T-cell (primary cell): Measurements from ENCODE around the gene HTR3A. TPM values are rescaled to one million over a fixed set of nuclear protein-coding genes. Genes with fewer than 3 reads are reported as not detected.

Source experiments
- ATAC-seq, 4 experiments: fragments of 200-7000 bp in 3 of 4; fragments of 150-1000 bp in 1 of 4; cut with Tn5 transposase; replicated peaks in 1 of 4; 1 replicate in 3 of 4; 2 replicates in 1 of 4; pipeline ENCODE4 v1.10.0; 2021; ENCODE audit warnings: moderate library complexity in 3 of 4, mild to moderate bottlenecking in 2 of 4, moderate number of reproducible peaks in 1 of 4
- CTCF ChIA-PET, 2 donors: fragments of 300-600 bp; sonication (Branson Sonifier 250); formaldehyde crosslinking; loops; one replicate each; lab custom pipeline; 2022; ENCODE audit warnings: antibody characterized with exemption in 2 of 2; lab: Charles Lee
- POLR2A ChIA-PET, 2 donors: fragments of 300-600 bp; sonication (Branson Sonifier 250); formaldehyde crosslinking; loops; one replicate each; lab custom pipeline; 2022; ENCODE audit warnings: antibody characterized with exemption in 2 of 2; lab: Charles Lee
- DNase-seq, 35 experiments: peaks; one replicate each; pipeline versions ENCODE4 v3.0.0 to v3.0.0-alpha.2; 2013 to 2023
- H3K27ac ChIP-seq: one replicate; pipeline ENCODE4 v1.5.1; 2013; ENCODE audit warnings: low read length
- H3K27me3 ChIP-seq, 2 experiments: replicated peaks in 1 of 2; 1 replicate in 1 of 2; 2 replicates in 1 of 2; pipeline versions ENCODE4 v1.6.1 to v1.7.0; 2013; ENCODE audit warnings: low read length in 1 of 2, mixed read lengths in 1 of 2; ENCODE audit not compliant: control insufficient read depth in 2 of 2, insufficient read depth in 2 of 2; ENCODE audit errors: extremely low read depth in 1 of 2
- H3K36me3 ChIP-seq, 2 donors: 1 replicate in 1 of 2; 2 replicates in 1 of 2; pipeline versions ENCODE4 v1.6.1 to v1.7.0; 2013; ENCODE audit warnings: low read length in 1 of 2; ENCODE audit not compliant: control insufficient read depth in 2 of 2, insufficient read depth in 1 of 2; ENCODE audit errors: extremely low read depth in 1 of 2
- H3K4me1 ChIP-seq, 2 experiments: 1 replicate in 1 of 2; 2 replicates in 1 of 2; pipeline versions ENCODE4 v1.6.1 to v1.7.0; 2013; ENCODE audit warnings: low read length in 2 of 2, mixed read lengths in 1 of 2; ENCODE audit not compliant: insufficient read depth in 2 of 2, control insufficient read depth in 1 of 2; ENCODE audit errors: extremely low read depth in 1 of 2
- H3K4me3 ChIP-seq, 2 donors: 1 replicate in 1 of 2; 2 replicates in 1 of 2; pipeline versions ENCODE4 v1.5.1 to v1.7.0; 2013; ENCODE audit warnings: mild to moderate bottlenecking in 2 of 2, low read length in 1 of 2, moderate library complexity in 1 of 2; ENCODE audit not compliant: control insufficient read depth in 1 of 2; ENCODE audit errors: extremely low read depth in 1 of 2
- H3K9me3 ChIP-seq: 2 replicates; pipeline ENCODE4 v1.7.0; 2013
- H3K27ac Mint-ChIP-seq, 2 donors: one replicate each; pipeline ENCODE4 v1.8.0; 2020 to 2021; ENCODE audit warnings: mild to moderate bottlenecking in 2 of 2, mixed read lengths in 2 of 2
- H3K27me3 Mint-ChIP-seq, 2 donors: one replicate each; pipeline ENCODE4 v1.8.0; 2021 to 2022; ENCODE audit warnings: mixed read lengths in 2 of 2
- H3K36me3 Mint-ChIP-seq: one replicate; pipeline ENCODE4 v1.8.0; 2021; ENCODE audit warnings: mixed read lengths
- H3K4me1 Mint-ChIP-seq, 3 donors: one replicate each; pipeline ENCODE4 v1.8.0; 2020 to 2022; ENCODE audit warnings: mixed read lengths in 3 of 3, mild to moderate bottlenecking in 1 of 3
- H3K4me3 Mint-ChIP-seq, 3 donors: one replicate each; pipeline ENCODE4 v1.8.0; 2020 to 2022; ENCODE audit warnings: mild to moderate bottlenecking in 3 of 3, mixed read lengths in 3 of 3, moderate library complexity in 3 of 3
- H3K9me3 Mint-ChIP-seq, 3 donors: one replicate each; pipeline ENCODE4 v1.8.0; 2020 to 2022; ENCODE audit warnings: mixed read lengths in 3 of 3
- WGBS: methylation state at CpG from one replicate; pipeline ENCODE4 v1.1.5; 2013; ENCODE audit warnings: missing lambda C conversion rate; ENCODE audit not compliant: insufficient coverage; 5-methylcytosine and 5-hydroxymethylcytosine counted together
- total RNA-seq, 35 experiments: library from RNA in 6 of 35; stranded (reverse) in 6 of 35; fragments of 120-200 nt in 1 of 35; gene quantifications; one replicate each; pipeline versions ENCODE4 v1.2.1 to v1.2.4 and lab custom pipeline; 2013 to 2026

Gene HTR3A
- total RNA-seq, 5 donors from 2014 or later (not counting 1 experiment from before 2014, with no cell fraction given): 0.13 TPM; not detected in 4

DNA sequence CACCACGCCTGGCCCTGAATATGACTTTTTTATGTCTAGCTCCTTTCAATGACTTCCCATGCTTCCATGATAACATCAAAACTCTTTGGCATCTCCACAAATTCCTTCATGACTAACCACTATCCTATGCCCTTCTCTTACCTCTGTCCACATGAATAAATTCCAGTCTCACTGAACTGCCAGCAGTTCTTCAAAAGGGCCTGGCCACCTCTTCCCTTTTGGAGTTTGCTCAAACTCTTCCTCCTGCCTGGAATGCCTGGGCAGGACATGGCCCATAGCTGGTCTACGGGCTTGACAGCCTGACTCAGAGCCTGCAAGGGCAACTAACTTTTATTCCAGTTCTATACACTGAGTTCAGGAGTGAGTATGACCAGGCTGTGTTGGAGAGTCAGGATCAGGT is 42.8 kb downstream of the HTR3A start:
- Mint-ChIP-seq H3K36me3 (no peaks in the 10 kb centered on the region), H3K4me3 (no peak overlapping the region), H3K4me1 (no peaks in the 10 kb centered on the region), H3K9me3 (no peaks in the 10 kb centered on the region), H3K27ac (no peak overlapping the region), H3K27me3 (peaks cover 2% of the 10 kb centered on the region in 2 donors)
- H3K9me3 ChIP-seq: no peaks in the 10 kb centered on the region
- no peaks in the 10 kb centered on the region for H3K36me3 ChIP-seq
- H3K4me3 ChIP-seq: no peak overlapping the region
- H3K4me1 ChIP-seq: no peaks in the 10 kb centered on the region
- DNase-seq (no peak), ATAC-seq (no peak)
- WGBS: 87% methylated on average over 1 of the region's 2 CpGs
- peaks cover 2 to 4% of the 10 kb centered on the region in 2 experiments for H3K27me3 ChIP-seq
- CTCF ChIA-PET: no interaction called here
- H3K27ac ChIP-seq: no peak overlapping the region
- POLR2A ChIA-PET: no interaction called here

DNA sequence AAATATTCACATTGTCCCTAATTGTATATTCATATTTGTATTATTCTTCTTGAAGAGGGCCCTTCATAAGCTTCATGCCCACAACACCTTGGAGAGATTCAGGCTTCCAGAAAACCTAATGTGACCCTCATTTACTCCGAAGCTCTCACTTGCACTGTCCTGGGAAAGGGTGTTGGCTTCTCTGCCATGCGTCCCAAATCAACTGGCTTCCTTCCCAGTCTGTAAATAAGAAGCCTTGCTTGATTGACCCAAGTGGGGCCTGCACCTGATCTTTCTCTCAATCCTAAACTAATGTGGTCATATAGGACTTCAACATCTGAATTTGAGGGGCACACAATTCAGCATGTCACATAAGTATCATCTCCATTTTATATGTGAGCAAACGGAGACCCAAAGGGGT is 44.1 kb downstream of the HTR3A start:
- Histone ChIP-seq H3K9me3 (no peaks in the 10 kb centered on the region), H3K27me3 (peaks cover 2 to 3% of the 10 kb centered on the region in 2 experiments), H3K27ac (no peak overlapping the region), H3K4me1 (no peaks in the 10 kb centered on the region), H3K4me3 (no peak overlapping the region), H3K36me3 (no peaks in the 10 kb centered on the region)
- 89% methylated on average over 1 of the region's 3 CpGs for whole genome bisulfite sequencing
- H3K27ac Mint-ChIP-seq: no peak overlapping the region
- DNase-seq: no peak
- no peaks in the 10 kb centered on the region for H3K27me3 Mint-ChIP-seq
- H3K4me3 Mint-ChIP-seq: no peak overlapping the region
- no peaks in the 10 kb centered on the region for H3K9me3 Mint-ChIP-seq
- no peaks in the 10 kb centered on the region for H3K36me3 Mint-ChIP-seq
- POLR2A ChIA-PET: interaction anchor here in 1 of 2 donors (0.8 kb wide), 1 partner anchor 189 kb away, joined by 3 read pairs; no protein-coding TSS in a partner anchor
- CTCF ChIA-PET: interaction anchor here (0.6 to 0.9 kb wide), 2 partner anchors 9 to 623 kb away, joined by 3 to 4 read pairs; no protein-coding TSS in a partner anchor
- no peak for ATAC-seq
- no peaks in the 10 kb centered on the region for H3K4me1 Mint-ChIP-seq

DNA sequence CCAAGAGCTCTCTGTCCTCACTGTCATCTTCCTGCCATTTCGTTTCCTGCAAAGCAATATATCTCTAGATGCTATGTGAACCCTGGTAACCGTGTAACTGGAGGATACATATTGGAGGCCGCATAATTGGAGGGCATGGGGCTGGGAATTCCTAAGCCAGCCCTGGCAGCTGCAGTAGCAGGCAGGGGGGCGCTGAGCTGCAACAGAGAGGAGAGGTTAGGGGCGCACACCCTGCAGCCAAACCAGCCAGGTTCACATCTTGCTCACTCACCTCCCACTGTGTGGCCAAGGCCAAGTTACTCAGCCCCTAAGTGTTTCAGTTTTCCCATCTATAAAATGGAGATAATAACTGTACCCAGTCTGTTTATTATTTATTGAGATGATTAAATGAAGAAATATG is 44.7 kb downstream of the HTR3A start:
- no peak overlapping the region for H3K27ac ChIP-seq
- ChIA-PET CTCF (interaction anchor here in 1 of 2 donors (0.6 to 1.3 kb wide), 2 partner anchors 27 to 623 kb away, joined by 3 to 4 read pairs; no protein-coding TSS in a partner anchor), POLR2A (no interaction called here)
- DNase-seq (no peak), ATAC-seq (no peak)
- Mint-ChIP-seq H3K4me3 (no peak overlapping the region), H3K36me3 (no peaks in the 10 kb centered on the region), H3K27ac (no peak overlapping the region), H3K27me3 (no peaks in the 10 kb centered on the region), H3K9me3 (no peaks in the 10 kb centered on the region), H3K4me1 (no peaks in the 10 kb centered on the region)
- WGBS: 72% methylated on average over 3 of the region's 5 CpGs
- H3K27me3 ChIP-seq: peaks cover 2 to 3% of the 10 kb centered on the region in 2 experiments
- no peaks in the 10 kb centered on the region for H3K9me3 ChIP-seq
- no peak overlapping the region for H3K4me3 ChIP-seq
- no peaks in the 10 kb centered on the region for H3K36me3 ChIP-seq
- no peaks in the 10 kb centered on the region for H3K4me1 ChIP-seq

DNA sequence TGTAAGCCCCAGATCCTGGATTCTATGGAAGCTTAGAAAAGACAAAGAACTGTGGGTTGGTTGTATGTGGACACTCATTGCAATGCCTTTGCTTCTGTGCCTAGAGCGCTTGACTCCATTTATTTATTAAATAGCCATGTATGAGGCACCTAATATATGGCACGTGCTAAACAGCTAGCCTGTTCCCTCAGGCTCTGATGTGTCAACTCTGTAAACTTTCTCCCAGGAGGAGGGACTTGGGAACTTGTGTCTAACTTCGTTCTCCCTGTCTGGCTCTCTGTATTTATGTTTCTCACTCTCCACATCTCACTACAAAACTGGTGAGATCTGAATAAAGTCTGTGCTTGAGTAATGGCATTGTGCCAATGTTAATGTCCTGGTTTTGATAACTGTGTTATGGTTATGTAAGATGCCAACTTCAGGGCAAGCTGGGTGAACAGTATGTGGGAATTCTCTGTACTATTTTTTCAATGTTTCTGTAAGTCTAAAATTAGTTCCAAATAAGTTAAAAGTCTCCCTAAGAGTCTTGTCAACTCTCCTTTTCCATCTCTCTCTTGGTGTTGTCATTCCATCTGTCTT is 50.5 kb downstream of the HTR3A start:
- CTCF ChIA-PET: interaction anchor here in 1 of 2 donors (1.0 to 1.1 kb wide), 2 partner anchors 236 to 238 kb away, joined by 3 to 4 read pairs; no protein-coding TSS in a partner anchor
- no CpG with 5 or more reads among the region's 3 CpGs for WGBS
- peaks cover 0 to 5% of the 10 kb centered on the region in 2 experiments for H3K4me1 ChIP-seq

DNA sequence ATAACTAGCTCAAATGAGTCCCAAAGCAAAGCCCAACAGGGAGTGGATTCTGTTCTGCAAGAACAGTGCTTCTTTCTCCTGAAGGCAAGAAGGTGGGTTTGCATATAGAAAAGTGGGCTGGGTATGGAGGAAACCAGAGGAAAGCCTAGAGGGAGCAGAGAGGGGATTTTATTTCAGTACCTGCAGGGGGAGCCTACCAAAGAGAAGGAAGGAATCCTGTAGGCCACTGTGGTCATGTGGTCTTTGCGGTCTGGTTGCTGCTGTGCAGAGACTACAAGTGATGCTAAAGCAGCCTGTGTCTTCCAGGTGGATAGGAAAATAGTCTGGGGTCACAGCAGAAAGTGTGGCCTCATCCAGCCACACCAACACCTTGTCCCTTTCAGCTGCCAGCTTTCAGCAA is 51.4 kb downstream of the HTR3A start:
- peak in 27 of 35 experiments; percentile 5 to 59 (median 17) for DNase-seq
- Histone ChIP-seq H3K9me3 (no peaks in the 10 kb centered on the region), H3K36me3 (no peaks in the 10 kb centered on the region), H3K27ac (no peak overlapping the region), H3K4me1 (peaks cover 0 to 5% of the 10 kb centered on the region in 2 experiments), H3K27me3 (peaks cover 0 to 14% of the 10 kb centered on the region in 2 experiments), H3K4me3 (no peak overlapping the region)
- WGBS: no CpG with 5 or more reads among the region's 1 CpG
- H3K4me1 Mint-ChIP-seq: peaks cover 5 to 7% (median 6%) of the 10 kb centered on the region in 3 donors
- H3K27me3 Mint-ChIP-seq: peaks cover 10 to 21% of the 10 kb centered on the region in 2 donors
- H3K27ac Mint-ChIP-seq: no peak overlapping the region
- peak in 3 of 4 experiments; percentile 63 to 78 (median 65) for ATAC-seq
- H3K4me3 Mint-ChIP-seq: no peak overlapping the region
- POLR2A ChIA-PET: no interaction called here
- no peaks in the 10 kb centered on the region for H3K36me3 Mint-ChIP-seq
- H3K9me3 Mint-ChIP-seq: no peaks in the 10 kb centered on the region
- CTCF ChIA-PET: interaction anchor here in 1 of 2 donors (0.7 to 1.1 kb wide), 2 partner anchors 234 to 235 kb away, joined by 3 to 4 read pairs; no protein-coding TSS in a partner anchor

More for the DNA sequence above, 50.5 kb downstream of the HTR3A start:
- peaks cover 8 to 14% of the 10 kb centered on the region in 2 donors for H3K27me3 Mint-ChIP-seq
- ATAC-seq (no peak), DNase-seq (no peak)
- Histone ChIP-seq H3K27me3 (peaks cover 0 to 8% of the 10 kb centered on the region in 2 experiments), H3K27ac (no peak overlapping the region), H3K9me3 (no peaks in the 10 kb centered on the region), H3K36me3 (no peaks in the 10 kb centered on the region), H3K4me3 (no peak overlapping the region)
- H3K9me3 Mint-ChIP-seq: no peaks in the 10 kb centered on the region
- H3K36me3 Mint-ChIP-seq: no peaks in the 10 kb centered on the region
- no peak overlapping the region for H3K4me3 Mint-ChIP-seq
- peaks cover 5 to 7% (median 6%) of the 10 kb centered on the region in 3 donors for H3K4me1 Mint-ChIP-seq
- H3K27ac Mint-ChIP-seq: no peak overlapping the region
- POLR2A ChIA-PET: interaction anchor here in 1 of 2 donors (0.5 kb wide), 1 partner anchor 233 kb away, joined by 3 read pairs; no protein-coding TSS in a partner anchor

DNA sequence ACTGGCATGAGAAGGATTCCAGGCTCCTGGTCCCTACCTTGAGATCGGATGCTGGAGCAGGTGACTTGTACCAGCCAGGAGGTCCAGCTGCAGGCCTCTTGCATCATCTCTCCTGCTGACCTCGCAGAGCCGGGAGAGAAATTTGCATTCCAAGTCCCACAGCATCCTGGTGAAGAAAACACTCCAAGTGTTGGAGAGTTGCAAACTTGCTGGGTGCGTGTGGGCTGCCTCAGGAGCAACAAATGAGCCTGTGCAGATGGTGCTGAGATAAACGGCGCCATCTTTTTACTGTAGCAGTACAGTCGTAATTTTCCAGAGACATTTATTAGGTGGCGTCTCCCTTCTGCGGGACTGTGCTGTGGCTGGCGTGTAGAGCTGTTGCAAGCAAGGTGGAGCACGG is 52.5 kb downstream of the HTR3A start:
- CTCF ChIA-PET: interaction anchor here (0.7 to 1.1 kb wide), 6 partner anchors 8 to 235 kb away, joined by 3 to 4 read pairs (median 3); no protein-coding TSS in a partner anchor
- POLR2A ChIA-PET: no interaction called here
- ATAC-seq (no peak), DNase-seq (no peak)
- Mint-ChIP-seq H3K27me3 (peaks cover 10 to 21% of the 10 kb centered on the region in 2 donors), H3K9me3 (no peaks in the 10 kb centered on the region), H3K27ac (no peak overlapping the region), H3K36me3 (no peaks in the 10 kb centered on the region), H3K4me1 (peaks cover 5 to 7% (median 6%) of the 10 kb centered on the region in 3 donors), H3K4me3 (no peak overlapping the region)
- no peaks in the 10 kb centered on the region for H3K9me3 ChIP-seq
- H3K4me3 ChIP-seq: no peak overlapping the region
- H3K27ac ChIP-seq: no peak overlapping the region
- WGBS: 90% methylated on average over 5 of the region's 11 CpGs
- no peaks in the 10 kb centered on the region for H3K36me3 ChIP-seq
- H3K4me1 ChIP-seq: peaks cover 0 to 5% of the 10 kb centered on the region in 2 experiments
- H3K27me3 ChIP-seq: peaks cover 0 to 14% of the 10 kb centered on the region in 2 experiments
